ENCODE data around the gene LRP3. TPM values are rescaled to one million over a fixed set of nuclear protein-coding genes. Genes with fewer than 3 reads are reported as not detected.
A peak's percentile ranks its signal among the peaks of the same experiment; 100 is the strongest.
"Not testable (repeated sequence)": the region's sequence is repeated elsewhere in the genome, so short reads cannot be mapped to it uniquely, and the experiment has no call there.

LRP3 gene
- total RNA-seq, 2 experiments from 2014 or later = 0.37 TPM

DNA sequence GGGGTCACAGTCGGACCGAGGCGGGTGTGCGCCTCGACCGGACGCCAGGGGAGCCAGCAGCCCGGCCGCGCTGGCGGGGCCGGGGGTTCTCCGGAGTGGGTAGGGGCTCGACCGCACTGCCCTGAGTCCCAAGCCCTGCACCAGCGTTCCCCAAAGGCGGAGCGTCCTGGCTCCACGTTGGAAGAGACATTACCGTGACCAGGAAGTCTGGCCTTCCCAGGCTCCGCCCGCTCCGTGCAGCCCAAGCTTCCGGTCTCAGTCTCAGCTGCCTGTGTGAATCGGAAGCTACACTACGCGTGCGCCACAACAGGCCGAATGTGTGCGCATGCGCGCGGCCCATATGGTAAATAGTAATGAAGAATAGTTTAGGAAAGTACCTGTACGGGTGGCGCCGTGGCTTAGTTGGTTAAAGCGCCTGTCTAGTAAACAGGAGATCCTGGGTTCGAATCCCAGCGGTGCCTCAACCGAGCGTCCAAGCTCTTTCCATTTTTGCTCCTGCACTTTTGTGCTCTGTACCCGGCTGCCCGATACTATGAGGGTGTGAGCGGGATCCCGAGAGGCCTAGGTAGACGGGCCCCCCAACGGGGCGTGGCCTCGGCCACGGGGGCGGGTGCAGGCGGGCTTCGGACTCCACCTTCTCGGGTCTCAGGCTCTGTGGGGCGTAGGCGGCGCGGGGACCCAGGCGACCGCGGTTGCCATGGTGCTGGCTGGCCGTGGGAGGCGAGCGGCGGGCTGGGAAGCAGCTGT, 17.3 kb upstream of the LRP3 start:
- intact Hi-C loops (cut with DNase I, micrococcal nuclease) = loop anchor here (1.0 to 5.0 kb wide), 22 partner anchors 16 to 996 kb away; partner anchors contain the start of genes CEBPG (in 2 of the 2), NUDT19 (in 2 of the 2), ANKRD27 (in 1 of the 2) and CEBPA (in 1 of the 2)
- Mint-ChIP-seq H3K36me3 (ENCODE audit: low read depth) (peaks cover 3% of the 10 kb centered on the region), H3K27me3 (no peaks in the 10 kb centered on the region), H3K9me3 (ENCODE audit: low read depth) (no peaks in the 10 kb centered on the region), H3K4me3 (peak overlapping the region; percentile 86), H3K4me1 (peaks cover 37% of the 10 kb centered on the region), H3K27ac (peak overlapping the region; percentile 92)
- peak; percentile 97 for DNase-seq
- ChIA-PET POLR2A (interaction anchor here (0.6 to 1.2 kb wide), 4 partner anchors 16 to 198 kb away, joined by 3 to 8 read pairs (median 4); no protein-coding TSS in a partner anchor), CTCF (interaction anchor here (0.5 to 5.7 kb wide), 18 partner anchors 7 to 958 kb away, joined by 3 to 39 read pairs (median 4); no protein-coding TSS in a partner anchor)
- peak; percentile 91 for ATAC-seq

GRCh38 chr19:33177417-33177979, 16.6 kb upstream of the LRP3 start:
- H3K36me3 Mint-ChIP-seq (ENCODE audit: low read depth) = peaks cover 3% of the 10 kb centered on the region
- CTCF ChIA-PET = interaction anchor here (0.5 to 5.7 kb wide), 18 partner anchors 8 to 958 kb away, joined by 3 to 39 read pairs (median 4); no protein-coding TSS in a partner anchor
- POLR2A ChIA-PET = interaction anchor here (0.6 to 1.1 kb wide), 3 partner anchors 17 to 47 kb away, joined by 3 to 8 read pairs (median 4); no protein-coding TSS in a partner anchor
- ATAC-seq (no peak), DNase-seq (no peak)
- intact Hi-C loops (cut with DNase I, micrococcal nuclease) = loop anchor here (1.0 to 5.0 kb wide), 21 partner anchors 17 to 995 kb away; partner anchors contain the start of genes CEBPG (in 2 of the 2), NUDT19 (in 2 of the 2), ANKRD27 (in 1 of the 2) and CEBPA (in 1 of the 2)
- peak overlapping the region; percentile 92 for H3K27ac Mint-ChIP-seq
- H3K4me1 Mint-ChIP-seq = peaks cover 36% of the 10 kb centered on the region
- H3K9me3 Mint-ChIP-seq (ENCODE audit: low read depth) = no peaks in the 10 kb centered on the region
- peak overlapping the region; percentile 86 for H3K4me3 Mint-ChIP-seq
- H3K27me3 Mint-ChIP-seq = no peaks in the 10 kb centered on the region

- no peak overlapping the region for H3K27ac Mint-ChIP-seq
- DNase-seq (no peak), ATAC-seq (no peak)
- peaks cover 7% of the 10 kb centered on the region for H3K4me1 Mint-ChIP-seq
- no peaks in the 10 kb centered on the region for H3K9me3 Mint-ChIP-seq (ENCODE audit: low read depth)
- H3K36me3 Mint-ChIP-seq (ENCODE audit: low read depth) = no peaks in the 10 kb centered on the region
- ChIA-PET POLR2A (no interaction called here), CTCF (interaction anchor here (3.1 to 5.1 kb wide), 2 partner anchors 12 to 42 kb away, joined by 13 to 39 read pairs; no protein-coding TSS in a partner anchor)
- H3K27me3 Mint-ChIP-seq = peaks cover 8% of the 10 kb centered on the region
- intact Hi-C loops (cut with DNase I, micrococcal nuclease) = no loop called here
- H3K4me3 Mint-ChIP-seq = no peak overlapping the region
Measured at GRCh38 chr19:33186431-33187182, 7.5 kb upstream of the LRP3 start.

DNA sequence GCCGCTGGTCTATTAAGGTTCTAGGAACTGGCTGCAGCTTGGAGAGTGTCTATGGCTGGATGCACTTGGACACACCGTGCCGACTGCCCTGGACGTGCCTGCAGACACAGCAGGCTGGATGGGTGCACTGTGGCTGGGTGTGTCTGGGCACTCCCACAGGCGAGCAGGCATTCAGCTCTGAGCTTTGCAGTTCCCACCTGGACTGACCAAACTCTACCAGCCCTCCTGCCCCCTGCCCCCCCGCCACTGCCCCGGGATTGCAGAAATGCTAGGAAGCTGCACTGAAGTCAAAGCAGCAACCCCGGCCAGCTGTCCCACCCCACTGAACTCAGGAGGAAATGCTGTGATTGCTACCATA, 7.0 kb upstream of the LRP3 start:
- intact Hi-C loops (cut with DNase I, micrococcal nuclease) = no loop called here
- peaks cover 7% of the 10 kb centered on the region for H3K4me1 Mint-ChIP-seq
- H3K27ac Mint-ChIP-seq = no peak overlapping the region
- H3K4me3 Mint-ChIP-seq = no peak overlapping the region
- ChIA-PET POLR2A (no interaction called here), CTCF (interaction anchor here (5.1 kb wide), 1 partner anchor 12 kb away, joined by 39 read pairs; no protein-coding TSS in a partner anchor)
- no peaks in the 10 kb centered on the region for H3K36me3 Mint-ChIP-seq (ENCODE audit: low read depth)
- no peak for DNase-seq
- H3K9me3 Mint-ChIP-seq (ENCODE audit: low read depth) = no peaks in the 10 kb centered on the region
- H3K27me3 Mint-ChIP-seq = peaks cover 13% of the 10 kb centered on the region
- no peak for ATAC-seq

DNA sequence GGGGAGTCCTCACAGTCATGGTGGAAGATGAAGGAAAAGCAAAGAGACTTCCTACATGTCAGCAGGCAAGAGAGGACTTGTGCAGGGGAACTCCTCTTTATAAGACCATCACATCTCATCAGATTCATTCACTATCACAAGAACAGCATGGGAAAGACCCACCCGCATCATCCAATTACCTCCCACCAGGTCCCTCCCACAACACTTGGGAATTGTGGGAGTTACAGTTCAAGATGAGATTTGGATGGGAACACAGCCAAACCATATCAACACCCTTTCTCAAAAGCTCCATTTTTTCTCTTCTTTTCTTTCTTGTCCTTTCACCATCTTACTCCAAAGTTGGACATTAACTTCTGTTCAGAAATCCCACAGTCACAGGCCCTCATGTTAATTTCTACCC, 4.7 kb upstream of the LRP3 start:
- CTCF ChIA-PET = interaction anchor here (0.6 kb wide), 2 partner anchors 98 to 1137 kb away, joined by 3 to 5 read pairs; no protein-coding TSS in a partner anchor
- no peak for DNase-seq
- H3K9me3 Mint-ChIP-seq (ENCODE audit: low read depth) = no peaks in the 10 kb centered on the region
- H3K36me3 Mint-ChIP-seq (ENCODE audit: low read depth) = no peaks in the 10 kb centered on the region
- ATAC-seq = no peak
- POLR2A ChIA-PET = no interaction called here
- H3K27ac Mint-ChIP-seq = no peak overlapping the region
- no peak overlapping the region for H3K4me3 Mint-ChIP-seq
- intact Hi-C loops (cut with DNase I, micrococcal nuclease) = no loop called here
- H3K27me3 Mint-ChIP-seq = peaks cover 31% of the 10 kb centered on the region
- peaks cover 7% of the 10 kb centered on the region for H3K4me1 Mint-ChIP-seq

- H3K4me1 Mint-ChIP-seq; H3K36me3 Mint-ChIP-seq (ENCODE audit: low read depth); intact Hi-C loops (cut with DNase I, micrococcal nuclease); H3K27ac Mint-ChIP-seq; H3K4me3 Mint-ChIP-seq; ATAC-seq; DNase-seq; POLR2A ChIA-PET; H3K9me3 Mint-ChIP-seq (ENCODE audit: low read depth): not testable (repeated sequence)
- peaks cover 33% of the 10 kb centered on the region for H3K27me3 Mint-ChIP-seq
- CTCF ChIA-PET = interaction anchor here (0.8 to 1.0 kb wide), 2 partner anchors 14 to 65 kb away, joined by 3 read pairs; no protein-coding TSS in a partner anchor
Measured at GRCh38 chr19:33191092-33191491, 3.0 kb upstream of the LRP3 start.

- Mint-ChIP-seq H3K27me3 (peaks cover 34% of the 10 kb centered on the region), H3K9me3 (ENCODE audit: low read depth) (no peaks in the 10 kb centered on the region), H3K27ac (no peak overlapping the region), H3K4me3 (no peak overlapping the region), H3K4me1 (peaks cover 3% of the 10 kb centered on the region), H3K36me3 (ENCODE audit: low read depth) (no peaks in the 10 kb centered on the region)
- intact Hi-C loops (cut with DNase I, micrococcal nuclease) = no loop called here
- ATAC-seq (no peak), DNase-seq (no peak)
- CTCF ChIA-PET = interaction anchor here (0.6 to 1.0 kb wide), 5 partner anchors 14 to 325 kb away, joined by 3 read pairs; no protein-coding TSS in a partner anchor
- POLR2A ChIA-PET = no interaction called here
Measured at GRCh38 chr19:33191501-33191900, 2.6 kb upstream of the LRP3 start.

GRCh38 chr19:33192010-33192409, 2.1 kb upstream of the LRP3 start:
- intact Hi-C loops (cut with DNase I, micrococcal nuclease) = no loop called here
- Mint-ChIP-seq H3K4me3 (no peak overlapping the region), H3K9me3 (ENCODE audit: low read depth) (no peaks in the 10 kb centered on the region), H3K36me3 (ENCODE audit: low read depth) (no peaks in the 10 kb centered on the region), H3K27me3 (peaks cover 37% of the 10 kb centered on the region), H3K27ac (no peak overlapping the region), H3K4me1 (no peaks in the 10 kb centered on the region)
- DNase-seq (no peak), ATAC-seq (no peak)
- ChIA-PET CTCF (interaction anchor here (0.6 to 1.0 kb wide), 5 partner anchors 15 to 325 kb away, joined by 3 read pairs; no protein-coding TSS in a partner anchor), POLR2A (no interaction called here)

DNA sequence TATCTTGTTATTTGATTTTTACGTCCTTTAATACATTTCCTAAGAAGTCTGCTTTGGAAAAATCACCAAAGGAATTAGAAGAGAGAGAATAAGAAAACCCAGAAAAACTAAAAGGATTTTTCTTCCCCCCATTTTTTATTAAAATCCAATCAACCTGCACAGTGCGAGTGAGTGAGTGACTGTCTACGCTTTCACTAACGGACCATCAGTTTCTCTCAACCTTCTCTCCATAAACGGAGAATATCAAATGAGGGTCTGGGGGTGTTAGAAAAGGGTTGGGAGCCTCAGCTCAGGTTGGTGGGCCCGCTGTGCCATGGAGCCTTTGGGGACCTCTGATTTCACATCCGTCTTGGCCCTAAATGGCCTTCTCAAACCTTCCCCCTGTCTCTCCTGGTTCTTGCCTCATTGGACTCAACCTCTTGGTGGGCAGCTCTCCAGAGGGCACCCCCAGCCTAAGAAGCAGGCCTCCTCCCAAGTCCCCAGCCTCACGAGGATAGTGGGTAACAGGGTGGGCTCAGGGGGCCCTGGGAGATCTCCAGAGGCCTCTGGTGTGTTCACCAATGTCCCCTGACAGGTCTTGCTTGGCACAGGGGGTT, 763 bp upstream of the LRP3 start:
- H3K4me1 Mint-ChIP-seq = no peaks in the 10 kb centered on the region
- H3K36me3 Mint-ChIP-seq (ENCODE audit: low read depth) = no peaks in the 10 kb centered on the region
- no peak overlapping the region for H3K27ac Mint-ChIP-seq
- intact Hi-C loops (cut with DNase I, micrococcal nuclease) = no loop called here
- peak overlapping the region; percentile 33 for H3K4me3 Mint-ChIP-seq
- no peaks in the 10 kb centered on the region for H3K9me3 Mint-ChIP-seq (ENCODE audit: low read depth)
- peaks cover 37% of the 10 kb centered on the region for H3K27me3 Mint-ChIP-seq
- ATAC-seq (no peak), DNase-seq (no peak)
- CTCF ChIA-PET = no interaction called here
- POLR2A ChIA-PET = no interaction called here

- DNase-seq (peak; percentile 17), ATAC-seq (peak; percentile 33)
- no peak overlapping the region for H3K27ac Mint-ChIP-seq
- no peaks in the 10 kb centered on the region for H3K9me3 Mint-ChIP-seq (ENCODE audit: low read depth)
- H3K4me3 Mint-ChIP-seq = no peak overlapping the region
- H3K27me3 Mint-ChIP-seq = peaks cover 39% of the 10 kb centered on the region
- intact Hi-C loops (cut with DNase I, micrococcal nuclease) = no loop called here
- ChIA-PET POLR2A (no interaction called here), CTCF (interaction anchor here (1.7 kb wide), 1 partner anchor 11 kb away, joined by 5 read pairs; no protein-coding TSS in a partner anchor)
- H3K36me3 Mint-ChIP-seq (ENCODE audit: low read depth) = no peaks in the 10 kb centered on the region
- peaks cover under 1% of the 10 kb centered on the region for H3K4me1 Mint-ChIP-seq
Measured at GRCh38 chr19:33194532-33194885, 379 bp downstream of the LRP3 start.

All from activated CD4-positive, alpha-beta T cell treated with anti-CD3 and anti-CD28 coated beads for 36 hours (primary cell).